ENCODE measurements around the gene IL32.

Gene IL32

DNA sequence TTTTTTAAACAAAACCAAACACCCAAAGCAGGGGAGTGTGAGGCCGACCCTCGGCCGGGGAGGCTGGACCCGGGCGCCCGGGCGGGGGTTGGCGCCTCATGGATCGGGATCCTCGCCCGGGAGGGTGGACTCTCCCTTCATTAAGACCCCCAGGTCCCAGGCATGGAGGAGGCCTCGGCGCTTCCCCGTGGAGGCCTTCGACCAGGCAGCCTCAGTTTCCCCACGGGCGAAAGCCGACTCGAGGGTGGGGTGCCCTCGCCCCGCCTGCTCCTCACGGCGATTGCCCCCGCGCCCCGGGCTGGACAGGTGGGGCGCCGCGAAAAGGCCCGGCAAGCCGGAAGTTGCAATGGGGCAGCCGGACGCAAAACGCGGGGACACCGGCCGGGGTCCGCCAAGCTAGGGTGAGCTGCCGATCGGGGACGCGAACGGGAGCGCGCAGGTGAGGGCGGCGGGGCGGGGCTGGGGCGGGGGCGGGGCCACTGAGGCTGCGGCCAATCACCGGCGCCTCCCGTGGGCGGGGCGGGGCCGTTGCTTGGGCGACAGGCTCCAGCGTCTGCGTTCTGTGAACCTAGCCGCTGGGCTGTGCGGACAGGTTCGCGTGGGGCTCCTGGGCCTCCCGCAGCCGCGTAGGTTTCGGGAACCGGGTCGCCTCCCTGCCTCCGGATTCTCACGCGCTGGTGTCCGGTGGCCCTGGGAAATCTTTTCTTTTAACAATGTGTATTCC, 40.9 kb downstream of the IL32 start:
- peak; percentile 67 for DNase-seq (ENCODE audit: low read depth)
- H3K4me3 ChIP-seq (ENCODE audit: low read depth, low read length), result peak overlapping the region; percentile 75

DNA sequence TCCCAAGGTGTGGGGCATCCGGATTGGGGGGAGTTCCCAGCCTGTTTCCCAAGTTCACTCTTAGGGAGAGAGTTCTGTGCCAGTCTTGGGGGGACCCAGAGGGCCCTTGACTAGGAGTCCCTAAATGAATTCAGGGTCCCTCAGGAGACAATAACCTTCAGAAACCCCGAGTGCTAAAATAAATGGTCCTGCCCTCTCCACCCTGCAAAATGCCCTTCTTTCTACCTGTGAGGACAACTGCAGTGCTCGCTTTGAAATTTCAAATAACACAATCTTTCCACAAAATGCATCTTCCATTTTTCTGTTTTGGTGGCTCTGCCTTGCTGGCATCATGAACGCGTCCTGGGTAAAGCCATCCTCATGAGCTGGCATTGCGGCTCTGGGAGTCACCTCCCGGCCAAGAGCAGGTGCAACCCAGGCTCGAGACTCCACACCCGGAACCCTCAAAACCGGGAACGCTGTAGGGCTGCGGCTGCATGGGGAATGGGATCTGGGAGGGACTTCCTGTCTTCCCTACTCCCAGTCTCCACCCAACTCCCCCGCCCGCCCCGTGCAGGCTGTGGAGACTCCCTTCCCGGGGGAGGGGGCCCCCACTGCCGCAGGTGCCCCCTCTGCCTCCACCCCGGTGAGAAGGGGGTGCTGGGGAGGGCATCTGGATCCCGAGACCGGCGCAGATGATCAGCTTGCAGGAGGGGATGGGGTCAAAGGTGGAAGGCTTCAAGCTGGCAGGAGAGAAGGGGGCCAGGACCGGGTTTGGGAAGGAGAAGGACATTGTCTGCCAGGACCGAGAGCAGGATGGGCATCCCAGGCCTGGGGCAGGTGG, 46.8 kb downstream of the IL32 start, which contains the start of gene ZNF205:
Gene ZNF205 (plus strand): TSS at position 529 of the 823 bp plus-strand sequence. CDS start 845 bp downstream, outside the sequence.
- DNase-seq (ENCODE audit: low read depth), result peak; percentile 72
- H3K4me3 ChIP-seq (ENCODE audit: low read depth, low read length), result peak within 1 kb of the TSS; percentile 98
- TF ChIP-seq, protein P1, sequence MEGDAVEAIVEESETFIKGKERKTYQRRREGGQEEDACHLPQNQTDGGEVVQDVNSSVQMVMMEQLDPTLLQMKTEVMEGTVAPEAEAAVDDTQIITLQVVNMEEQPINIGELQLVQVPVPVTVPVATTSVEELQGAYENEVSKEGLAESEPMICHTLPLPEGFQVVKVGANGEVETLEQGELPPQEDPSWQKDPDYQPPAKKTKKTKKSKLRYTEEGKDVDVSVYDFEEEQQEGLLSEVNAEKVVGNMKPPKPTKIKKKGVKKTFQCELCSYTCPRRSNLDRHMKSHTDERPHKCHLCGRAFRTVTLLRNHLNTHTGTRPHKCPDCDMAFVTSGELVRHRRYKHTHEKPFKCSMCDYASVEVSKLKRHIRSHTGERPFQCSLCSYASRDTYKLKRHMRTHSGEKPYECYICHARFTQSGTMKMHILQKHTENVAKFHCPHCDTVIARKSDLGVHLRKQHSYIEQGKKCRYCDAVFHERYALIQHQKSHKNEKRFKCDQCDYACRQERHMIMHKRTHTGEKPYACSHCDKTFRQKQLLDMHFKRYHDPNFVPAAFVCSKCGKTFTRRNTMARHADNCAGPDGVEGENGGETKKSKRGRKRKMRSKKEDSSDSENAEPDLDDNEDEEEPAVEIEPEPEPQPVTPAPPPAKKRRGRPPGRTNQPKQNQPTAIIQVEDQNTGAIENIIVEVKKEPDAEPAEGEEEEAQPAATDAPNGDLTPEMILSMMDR (IDR thresholded peaks at IDR 0.05; ENCODE audit: control insufficient read depth, extremely low read depth, insufficient read depth), result no peak

More for the DNA sequence above, 40.9 kb downstream of the IL32 start:
- TF ChIP-seq, protein P1 (IDR thresholded peaks at IDR 0.05; ENCODE audit: control insufficient read depth, extremely low read depth, insufficient read depth), result no peak

DNA sequence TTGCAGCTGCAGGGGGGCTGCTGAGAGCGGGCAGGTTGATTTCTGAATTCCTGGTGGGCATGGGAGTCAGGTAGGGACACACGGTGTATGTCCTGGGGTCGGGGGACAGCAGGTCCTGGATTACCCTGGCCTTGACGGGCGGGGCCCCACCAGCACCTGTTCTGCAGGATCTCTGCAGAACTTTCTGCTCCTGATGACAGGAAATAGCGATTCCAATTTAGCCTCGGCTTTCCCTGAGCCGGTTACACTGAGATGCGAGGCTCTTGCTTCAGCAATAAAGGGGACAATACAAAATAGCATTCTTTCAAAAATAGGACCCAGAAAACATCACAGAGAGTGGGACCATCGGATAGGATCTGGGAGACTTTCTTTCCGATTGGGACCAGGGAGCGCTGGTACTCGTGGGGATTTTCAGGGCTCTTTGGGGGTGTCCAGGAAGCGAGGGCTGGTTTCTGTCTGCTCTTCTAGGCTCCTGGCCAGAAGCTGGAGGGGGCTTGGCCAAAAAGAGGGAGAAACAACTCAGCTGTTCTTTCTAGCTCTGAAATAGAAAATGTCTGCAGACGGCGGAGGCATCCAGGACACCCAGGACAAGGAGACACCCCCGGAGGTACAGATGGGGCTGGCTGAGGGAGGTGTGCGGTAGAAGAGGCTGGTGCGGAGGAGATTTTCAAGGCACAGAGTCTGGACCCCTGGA, 47.6 kb downstream of the IL32 start:
- TF ChIP-seq, protein P1 (IDR thresholded peaks at IDR 0.05; ENCODE audit: control insufficient read depth, extremely low read depth, insufficient read depth), result no peak
- H3K4me3 ChIP-seq (ENCODE audit: low read depth, low read length), result peak overlapping the region; percentile 98
- DNase-seq (ENCODE audit: low read depth), result no peak

DNA sequence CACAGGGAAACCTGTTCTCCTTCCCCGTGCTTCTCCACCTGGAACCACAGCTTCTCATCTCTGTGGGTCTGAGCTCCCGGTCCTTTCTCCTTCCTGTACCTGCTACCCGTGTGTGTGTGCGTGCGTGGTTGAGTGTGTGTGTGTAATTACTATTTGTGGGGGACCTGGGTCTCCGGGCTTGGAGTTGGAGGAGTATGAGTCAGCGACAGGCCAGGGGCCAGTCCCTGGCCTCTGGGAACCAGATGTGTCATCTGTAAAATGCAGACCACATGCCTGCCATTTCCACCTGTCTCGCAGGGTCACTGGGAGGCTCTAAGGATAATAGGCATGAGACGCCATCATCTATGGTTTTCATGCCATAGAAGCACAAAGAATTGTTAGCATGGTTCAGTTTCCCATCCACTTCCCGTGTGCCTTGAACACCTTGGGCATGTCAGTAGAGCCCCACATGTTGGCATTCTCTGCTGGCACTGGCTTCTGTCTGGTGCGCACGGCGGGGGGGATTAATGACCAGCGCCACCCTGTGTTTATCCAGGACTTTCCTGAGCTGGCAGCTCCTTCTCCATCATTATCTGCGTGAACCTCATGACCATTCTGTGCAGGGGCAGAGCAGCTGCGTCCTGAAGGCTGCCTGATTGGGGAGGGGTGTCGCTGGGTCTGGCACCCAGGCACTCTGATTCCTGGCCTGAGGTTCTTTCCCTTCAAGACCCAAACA, 48.5 kb downstream of the IL32 start:
- TF ChIP-seq, protein P1 (IDR thresholded peaks at IDR 0.05; ENCODE audit: control insufficient read depth, extremely low read depth, insufficient read depth), result no peak
- peak overlapping the region; percentile 98 for H3K4me3 ChIP-seq (ENCODE audit: low read depth, low read length)
- no peak for DNase-seq (ENCODE audit: low read depth)

DNA sequence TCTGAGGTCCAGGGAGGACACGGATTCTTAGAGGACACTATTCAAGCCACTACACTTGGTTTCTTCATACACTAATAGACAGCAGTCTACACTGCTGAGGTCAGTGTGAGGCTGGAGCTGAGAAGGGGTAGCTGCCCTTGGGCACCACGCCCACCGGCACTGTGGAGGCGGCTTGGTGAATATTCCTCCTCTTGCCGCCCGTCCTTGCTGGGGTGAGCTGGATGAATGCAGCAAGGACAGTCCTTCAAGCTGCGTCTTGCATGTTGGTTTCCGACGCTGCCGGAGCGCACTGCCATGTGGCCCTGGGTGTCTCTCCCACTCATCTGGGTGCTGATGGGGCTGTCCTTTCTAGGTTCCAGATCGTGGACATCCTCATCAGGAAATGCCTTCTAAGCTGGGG, 49.6 kb downstream of the IL32 start:
- H3K4me3 ChIP-seq (ENCODE audit: low read depth, low read length), result no peak overlapping the region
- DNase-seq (ENCODE audit: low read depth), result no peak
- TF ChIP-seq, protein P1 (IDR thresholded peaks at IDR 0.05; ENCODE audit: control insufficient read depth, extremely low read depth, insufficient read depth), result no peak

DNA sequence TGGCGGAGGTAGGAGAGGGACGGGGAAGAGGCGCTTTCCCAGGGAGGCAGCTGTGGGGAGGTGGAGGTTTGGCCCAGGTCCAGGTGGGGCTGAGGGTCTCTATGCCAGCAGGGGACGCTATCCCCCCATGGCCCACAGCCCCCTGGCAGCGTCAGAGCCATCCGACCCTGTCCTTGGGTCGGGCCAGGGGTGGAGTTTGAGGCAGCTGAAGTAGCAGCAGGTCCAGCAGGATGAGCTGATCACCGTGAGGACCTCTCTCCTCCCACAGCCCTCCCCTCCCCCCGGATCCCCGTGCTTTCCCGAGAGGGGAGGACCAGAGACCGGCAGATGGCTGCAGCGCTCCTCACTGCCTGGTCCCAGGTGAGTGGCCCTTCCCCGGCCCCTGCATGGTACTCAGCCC, 50.1 kb downstream of the IL32 start:
- TF ChIP-seq, protein P1 (IDR thresholded peaks at IDR 0.05; ENCODE audit: control insufficient read depth, extremely low read depth, insufficient read depth), result no peak
- no peak overlapping the region for H3K4me3 ChIP-seq (ENCODE audit: low read depth, low read length)
- DNase-seq (ENCODE audit: low read depth), result no peak
